ENCODE measurements around the gene FBXL22.
"Not testable (repeated sequence)": the region's sequence is repeated elsewhere in the genome, so short reads cannot be mapped to it uniquely, and the experiment has no call there.

DNA sequence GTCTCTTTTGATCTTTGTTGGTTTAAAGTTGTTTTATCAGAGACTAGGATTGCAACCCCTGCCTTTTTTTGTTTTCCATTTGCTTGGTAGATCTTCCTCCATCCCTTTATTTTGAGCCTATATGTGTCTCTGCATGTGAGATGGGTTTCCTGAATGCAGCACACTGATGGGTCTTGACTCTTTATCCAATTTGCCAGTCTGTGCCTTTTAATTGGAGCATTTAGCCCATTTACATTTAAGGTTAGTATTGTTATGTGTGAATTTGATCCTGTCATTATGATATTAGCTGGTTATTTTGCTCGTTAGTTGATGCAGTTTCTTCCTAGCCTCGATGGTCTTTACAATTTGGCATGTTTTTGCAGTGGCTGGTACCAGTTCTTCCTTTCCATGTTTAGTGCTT, 23.6 kb downstream of the FBXL22 start:
- not testable (repeated sequence) for TF ChIP-seq POLR2A, SPI1 (IDR thresholded peaks at IDR 0.05; ENCODE audit: low read depth, low read length)

All from GM12891 (cell line).